ENCODE data around the gene TSPAN6.

DNA sequence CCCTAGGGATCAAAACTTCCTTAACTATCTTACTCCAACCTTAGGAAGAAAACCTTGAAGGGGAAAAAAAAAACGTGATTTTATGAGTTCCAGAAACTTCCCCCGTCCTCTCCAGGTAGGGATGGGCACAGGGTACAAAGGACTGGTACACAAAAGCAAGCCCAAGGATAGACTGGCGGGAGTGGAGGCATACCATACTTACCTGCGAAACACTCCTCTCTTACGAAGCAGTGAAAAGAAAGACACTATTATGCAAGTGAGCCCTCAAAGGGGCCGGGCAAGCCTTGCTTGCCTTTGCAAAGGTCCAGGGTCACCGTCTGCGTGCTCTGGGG is 651 bp downstream of the TSPAN6 start:
- TF ChIP-seq EZH2 (IDR thresholded peaks at IDR 0.05; ENCODE audit: borderline replicate concordance, low read length), result no peak
- TF ChIP-seq, protein P1, sequence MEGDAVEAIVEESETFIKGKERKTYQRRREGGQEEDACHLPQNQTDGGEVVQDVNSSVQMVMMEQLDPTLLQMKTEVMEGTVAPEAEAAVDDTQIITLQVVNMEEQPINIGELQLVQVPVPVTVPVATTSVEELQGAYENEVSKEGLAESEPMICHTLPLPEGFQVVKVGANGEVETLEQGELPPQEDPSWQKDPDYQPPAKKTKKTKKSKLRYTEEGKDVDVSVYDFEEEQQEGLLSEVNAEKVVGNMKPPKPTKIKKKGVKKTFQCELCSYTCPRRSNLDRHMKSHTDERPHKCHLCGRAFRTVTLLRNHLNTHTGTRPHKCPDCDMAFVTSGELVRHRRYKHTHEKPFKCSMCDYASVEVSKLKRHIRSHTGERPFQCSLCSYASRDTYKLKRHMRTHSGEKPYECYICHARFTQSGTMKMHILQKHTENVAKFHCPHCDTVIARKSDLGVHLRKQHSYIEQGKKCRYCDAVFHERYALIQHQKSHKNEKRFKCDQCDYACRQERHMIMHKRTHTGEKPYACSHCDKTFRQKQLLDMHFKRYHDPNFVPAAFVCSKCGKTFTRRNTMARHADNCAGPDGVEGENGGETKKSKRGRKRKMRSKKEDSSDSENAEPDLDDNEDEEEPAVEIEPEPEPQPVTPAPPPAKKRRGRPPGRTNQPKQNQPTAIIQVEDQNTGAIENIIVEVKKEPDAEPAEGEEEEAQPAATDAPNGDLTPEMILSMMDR (conservative IDR thresholded peaks at IDR 0.05 in 1 of 2, IDR thresholded peaks at IDR 0.05 in 1 of 2; ENCODE audit: extremely low read depth in 1 of 2, insufficient read depth in 1 of 2, low read depth in 1 of 2, low read length in 2 of 2), result no peak

Measured in mammary epithelial cell (primary cell).